Left lung (tissue), 14 donors: ENCODE results near the gene KRT84. TPM values are rescaled to one million over a fixed set of nuclear protein-coding genes. Genes with fewer than 3 reads are reported as not detected.

ENCODE experiments used
- ATAC-seq: fragments of 200-7000 bp; cut with Tn5 transposase; one replicate; pipeline ENCODE4 v1.9.1; 2020; ENCODE audit warnings: moderate library complexity
- DNase-seq, 4 donors: peaks; one replicate each; pipeline ENCODE4 v3.0.0-alpha.2; 2013 to 2020
- H3K27ac ChIP-seq, 2 donors: fragments of 200-600 bp; sonication (generic) in 1 of 2; one replicate each; pipeline versions ENCODE4 v1.5.0 to v1.8.0; 2020 to 2021
- H3K27me3 ChIP-seq, 2 donors: fragments of 200-600 bp; sonication (generic) in 1 of 2; one replicate each; pipeline versions ENCODE4 v1.5.0 to v1.8.0; 2020 to 2021
- H3K36me3 ChIP-seq, 2 donors: fragments of 200-600 bp; sonication (generic) in 1 of 2; one replicate each; pipeline versions ENCODE4 v1.5.0 to v1.8.0; 2020 to 2021
- H3K4me1 ChIP-seq, 2 donors: fragments of 200-600 bp; one replicate each; pipeline ENCODE4 v1.8.0; 2021
- H3K4me3 ChIP-seq, 2 donors: fragments of 200-600 bp; sonication (generic) in 1 of 2; one replicate each; pipeline versions ENCODE4 v1.5.0 to v1.8.0; 2020 to 2021; ENCODE audit warnings: mild to moderate bottlenecking in 1 of 2
- H3K9me3 ChIP-seq, 2 donors: fragments of 200-600 bp; sonication (generic) in 1 of 2; one replicate each; pipeline versions ENCODE4 v1.5.0 to v1.8.0; 2020 to 2021
- CTCF ChIP-seq, 2 donors: fragments of 200-600 bp; sonication (generic) in 1 of 2; IDR thresholded peaks; one replicate each; pipeline versions ENCODE4 v1.5.0 to v1.8.0; 2021; ENCODE audit warnings: antibody characterized with exemption in 2 of 2
- intact Hi-C, 2 donors: fragments of 100-400 bp; cut with DNase I; formaldehyde crosslinking; loops; one replicate each; pipeline versions ENCODE4 v1.11.2 to v1.14.2; 2022
- long read RNA-seq, 12 donors: library from polyadenylated mRNA in 2 of 12; unstranded in 2 of 12; transcript quantifications; one replicate each; pipeline ENCODE4 v2.0.0 and lab custom pipeline, GENCODE V29; 2019 to 2026
- polyA plus RNA-seq, 6 donors: library from polyadenylated mRNA; unstranded; fragments of 120-200 nt; gene quantifications; one replicate each; pipeline ENCODE4 v1.2.1, GENCODE V29; 2013; ENCODE audit not compliant: insufficient read length in 6 of 6
- total RNA-seq, 2 donors: library from RNA; stranded (reverse); fragmentation: NEBNext Ultra II Directional; extraction: Animal tissue kit (Norgen Biotek cat#: 25700); gene quantifications; one replicate each; pipeline ENCODE4 v1.2.1, GENCODE V29; 2021
- donor health status: DM: no; HTN: yes; CAD: no.
- donor health status: DM: no; HTN: no; CAD: no.

KRT84 gene
- total RNA-seq = not detected
- polyA plus RNA-seq = not detected
- long read RNA-seq, donor 1 = 0 reads
- long read RNA-seq, donor 2 = 0 reads
- long read RNA-seq, donor 3 = 0 reads
- long read RNA-seq, donor 4 = 0 reads
- long read RNA-seq, donor 5 = 0 reads
- long read RNA-seq, donor 6 = 0 reads
- long read RNA-seq, donor 7 = 0 reads
- long read RNA-seq, donor 8 = 0 reads
- long read RNA-seq, donor 9 = 0 reads
- long read RNA-seq, donor 10 = 0 reads
- long read RNA-seq, donor 11 = 0 reads
- long read RNA-seq, donor 12 = 0 reads

GRCh38 chr12:52385226-52385702 lies at the start of gene KRT84:
Gene KRT84 (minus strand): TSS chr12:52385652. CDS start chr12:52385585, 67 bp downstream.
- Histone ChIP-seq H3K27me3 (peaks cover 0 to 42% of the 10 kb centered on the region in 2 donors), H3K4me3 (no peak within 1 kb of the TSS), H3K9me3 (no peaks in the 10 kb centered on the region), H3K4me1 (no peaks in the 10 kb centered on the region), H3K36me3 (no peaks in the 10 kb centered on the region), H3K27ac (no peak within 1 kb of the TSS)
- no peak for ATAC-seq
- no peak for TF ChIP-seq CTCF (IDR thresholded peaks at IDR 0.05)
- intact Hi-C loops = no loop called here
- DNase-seq = no peak

- Histone ChIP-seq H3K4me3 (no peak overlapping the region), H3K27me3 (peaks cover 0 to 54% of the 10 kb centered on the region in 2 donors), H3K27ac (no peak overlapping the region), H3K9me3 (no peaks in the 10 kb centered on the region), H3K4me1 (no peaks in the 10 kb centered on the region), H3K36me3 (no peaks in the 10 kb centered on the region)
- TF ChIP-seq CTCF (IDR thresholded peaks at IDR 0.05) = no peak
- DNase-seq (no peak), ATAC-seq (no peak)
- intact Hi-C loops = no loop called here
Measured at GRCh38 chr12:52434760-52435530, 49.5 kb upstream of the KRT84 start.

GRCh38 chr12:52434081-52434733 lies 48.8 kb upstream of the KRT84 start, which contains the start of gene KRT75:
Gene KRT75 (minus strand): TSS chr12:52434371. CDS start chr12:52434304, 67 bp downstream.
- no peak for ATAC-seq
- DNase-seq = no peak
- Histone ChIP-seq H3K9me3 (no peaks in the 10 kb centered on the region), H3K27ac (no peak within 1 kb of the TSS), H3K36me3 (no peaks in the 10 kb centered on the region), H3K4me1 (no peaks in the 10 kb centered on the region), H3K27me3 (peaks cover 0 to 49% of the 10 kb centered on the region in 2 donors), H3K4me3 (no peak within 1 kb of the TSS)
- no peak for TF ChIP-seq CTCF (IDR thresholded peaks at IDR 0.05)
- intact Hi-C loops = no loop called here

GRCh38 chr12:52433501-52434080 lies 48.1 kb upstream of the KRT84 start:
- peak in 1 of 4 donors; percentile 57 for DNase-seq
- Histone ChIP-seq H3K27ac (no peak overlapping the region), H3K27me3 (peaks cover 0 to 48% of the 10 kb centered on the region in 2 donors), H3K4me3 (no peak overlapping the region), H3K4me1 (no peaks in the 10 kb centered on the region), H3K9me3 (no peaks in the 10 kb centered on the region), H3K36me3 (no peaks in the 10 kb centered on the region)
- no peak for ATAC-seq
- no peak for TF ChIP-seq CTCF (IDR thresholded peaks at IDR 0.05)
- intact Hi-C loops = no loop called here
